GM21737 (cell line): ENCODE measurements around the gene PPIL1.
"Not testable (repeated sequence)": the region's sequence is repeated elsewhere in the genome, so short reads cannot be mapped to it uniquely, and the experiment has no call there.

Source experiments
- ATAC-seq: cut with Tn5 transposase; IDR thresholded peaks from one replicate; pipeline ENCODE4 v1.9.1; 2021; ENCODE audit warnings: mild to moderate bottlenecking, moderate library complexity; ENCODE audit not compliant: unreplicated experiment

PPIL1 gene

DNA sequence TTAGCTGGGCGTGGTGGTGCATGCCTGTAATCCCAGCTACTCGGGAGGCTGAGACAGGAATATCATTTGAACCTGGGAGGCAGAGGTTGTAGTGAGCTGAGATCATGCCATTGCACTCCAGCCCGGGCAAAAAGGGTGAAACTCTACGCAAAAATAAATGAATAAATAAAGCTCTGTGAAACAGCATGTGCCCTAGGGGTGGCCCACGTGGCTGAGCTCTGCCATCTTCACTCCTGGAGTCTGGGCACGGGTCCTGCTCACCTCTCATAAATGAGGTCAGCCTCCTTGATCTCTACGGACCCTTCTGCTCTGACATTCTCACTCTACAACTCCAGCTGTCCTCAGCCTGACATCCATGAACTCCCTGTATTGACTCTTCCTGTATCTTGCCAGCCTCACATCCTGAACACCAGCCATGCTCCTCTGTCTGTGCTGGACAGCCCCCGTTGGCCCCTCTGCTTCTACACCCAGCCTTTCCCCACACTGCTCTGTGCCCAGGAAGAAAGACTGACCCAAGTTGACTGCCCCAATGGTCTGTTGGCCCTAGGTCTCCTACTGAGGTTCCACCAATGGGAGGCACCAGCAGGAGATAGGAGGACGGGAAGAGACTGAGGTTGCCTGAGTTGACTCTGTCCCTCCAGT lies 57.3 kb downstream of the PPIL1 start:
- no peak for ATAC-seq

DNA sequence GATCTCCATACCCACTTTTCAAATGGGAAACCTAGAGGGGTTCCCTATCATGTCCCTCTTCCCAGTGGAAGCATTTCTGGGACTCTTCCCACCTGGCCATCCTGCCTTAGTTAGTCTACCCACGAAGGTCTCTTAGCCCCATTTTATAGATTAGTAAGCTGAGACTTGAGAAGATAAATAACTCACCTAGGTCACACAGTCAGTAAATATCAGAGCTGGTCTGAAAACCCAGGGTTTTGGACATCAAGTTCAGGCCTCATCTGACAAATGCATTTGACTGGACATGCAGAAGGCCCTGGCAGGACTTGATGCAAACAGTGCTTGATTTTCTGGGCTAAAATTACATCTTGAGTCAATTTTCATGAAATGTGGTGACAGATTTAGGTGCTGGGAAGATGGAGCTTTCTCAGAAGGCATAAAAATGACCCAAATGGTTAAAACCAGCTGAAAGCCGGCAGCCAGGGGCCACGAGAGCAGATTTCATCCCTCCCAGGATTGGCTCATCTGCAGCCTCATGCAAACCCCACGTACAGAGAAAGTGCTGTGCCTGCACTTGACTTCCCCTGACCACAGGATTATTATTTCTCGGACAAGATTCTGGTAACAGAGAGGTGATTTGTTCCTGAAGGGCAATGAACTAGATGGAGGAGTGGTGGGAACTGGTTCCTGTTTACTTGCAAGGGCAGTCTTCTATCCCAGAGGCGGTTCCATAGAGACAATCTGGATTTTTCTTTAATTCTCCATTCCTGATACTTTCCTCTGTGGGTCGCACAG lies 58.5 kb downstream of the PPIL1 start:
- ATAC-seq = no peak

DNA sequence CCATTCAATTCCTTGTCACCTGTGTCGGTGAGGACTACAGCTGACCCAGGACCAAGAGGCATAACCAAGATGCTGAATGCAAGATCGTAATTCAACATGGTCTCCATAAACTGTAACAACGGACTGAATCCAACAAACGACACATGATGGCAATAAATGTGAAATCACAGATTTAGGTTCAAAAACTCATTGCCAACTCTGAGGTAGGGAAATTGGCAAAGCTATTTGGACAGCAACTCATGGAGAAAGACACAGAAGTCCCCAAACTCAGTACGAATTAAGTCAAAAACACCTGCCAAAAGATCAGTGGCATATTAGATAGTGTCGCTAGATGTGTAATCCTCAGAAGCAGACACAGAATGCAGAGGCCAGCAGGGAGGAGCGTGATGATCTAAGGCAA lies 60.4 kb downstream of the PPIL1 start:
- ATAC-seq = no peak

DNA sequence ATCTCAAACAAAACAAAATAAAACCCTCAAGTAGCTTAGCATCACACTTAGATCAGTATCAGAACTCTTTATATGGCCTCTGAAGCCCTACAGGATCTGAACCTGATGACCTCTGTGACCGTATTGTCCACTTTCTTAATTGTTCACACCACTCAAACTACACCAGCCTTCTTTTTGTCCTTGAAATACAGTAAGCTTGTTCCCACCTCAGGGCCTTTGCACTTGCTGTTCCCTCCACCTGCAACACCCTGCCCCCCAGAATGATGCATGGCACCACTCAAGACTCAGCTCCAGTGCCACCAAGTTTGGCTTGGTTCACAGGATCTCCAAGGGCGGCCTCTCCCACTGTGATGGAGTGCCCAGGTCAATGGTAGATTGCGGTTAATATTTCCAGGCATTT lies 61.1 kb downstream of the PPIL1 start:
- no peak for ATAC-seq

DNA sequence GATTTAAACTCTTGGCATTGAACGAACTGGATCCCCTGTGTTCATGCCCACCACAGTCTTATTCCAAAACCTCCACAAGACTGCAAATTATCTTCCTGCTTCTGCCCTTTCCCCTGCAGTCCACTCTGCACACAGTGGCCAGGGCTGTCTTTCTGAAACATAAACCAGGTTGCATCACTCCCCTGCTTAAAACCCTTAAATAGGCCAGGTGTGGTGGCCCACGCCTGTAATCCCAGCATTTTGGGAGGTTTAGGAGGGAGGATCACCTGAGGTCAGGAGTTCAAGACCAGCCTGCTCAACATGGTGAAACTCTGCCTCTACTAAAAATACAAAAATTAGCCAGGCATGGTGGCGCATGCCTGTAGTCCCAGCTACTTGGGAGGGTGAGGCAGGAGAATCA lies 61.6 kb downstream of the PPIL1 start:
- ATAC-seq = not testable (repeated sequence)

DNA sequence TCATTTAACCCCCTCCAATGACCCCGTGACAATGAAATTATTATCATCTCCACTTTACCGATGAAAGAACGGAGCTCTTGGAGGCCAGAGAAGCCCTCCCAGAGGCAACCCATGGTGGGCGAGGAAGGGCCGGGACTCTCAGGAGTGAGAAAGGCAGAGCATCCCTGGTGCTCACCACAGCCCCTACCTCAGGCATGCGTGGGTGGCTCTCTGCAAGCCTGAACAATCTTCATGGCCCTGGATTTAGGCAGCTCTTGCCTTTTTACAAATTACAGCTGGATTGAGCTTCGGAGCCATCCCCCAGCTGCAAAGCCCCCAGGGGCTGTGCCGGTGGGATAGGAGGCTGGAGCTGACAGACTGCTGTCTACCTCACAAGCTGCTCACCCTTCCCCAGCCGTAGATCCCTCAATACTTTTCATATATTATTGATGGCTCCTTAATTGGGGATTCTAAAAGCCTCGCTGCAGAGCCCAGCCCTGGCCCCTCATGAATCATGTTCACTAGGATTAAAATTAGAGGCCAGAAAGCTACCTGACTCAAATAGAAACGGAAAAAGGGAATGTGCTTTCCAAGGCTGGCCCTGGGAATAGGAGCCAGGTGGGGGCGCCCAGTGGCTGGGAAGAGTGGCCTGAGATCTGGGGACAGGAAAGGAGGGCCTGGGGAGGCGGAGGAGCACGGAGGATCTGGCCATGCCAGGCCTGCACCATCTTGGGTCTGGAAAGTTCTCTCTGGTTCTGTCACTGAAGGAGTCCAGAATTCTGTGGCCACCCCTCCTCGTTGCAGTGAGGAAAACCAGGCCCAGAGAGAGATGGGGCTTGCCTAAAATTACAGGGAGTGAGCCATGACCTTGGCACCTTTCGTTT lies 64.4 kb downstream of the PPIL1 start:
- ATAC-seq = no peak

DNA sequence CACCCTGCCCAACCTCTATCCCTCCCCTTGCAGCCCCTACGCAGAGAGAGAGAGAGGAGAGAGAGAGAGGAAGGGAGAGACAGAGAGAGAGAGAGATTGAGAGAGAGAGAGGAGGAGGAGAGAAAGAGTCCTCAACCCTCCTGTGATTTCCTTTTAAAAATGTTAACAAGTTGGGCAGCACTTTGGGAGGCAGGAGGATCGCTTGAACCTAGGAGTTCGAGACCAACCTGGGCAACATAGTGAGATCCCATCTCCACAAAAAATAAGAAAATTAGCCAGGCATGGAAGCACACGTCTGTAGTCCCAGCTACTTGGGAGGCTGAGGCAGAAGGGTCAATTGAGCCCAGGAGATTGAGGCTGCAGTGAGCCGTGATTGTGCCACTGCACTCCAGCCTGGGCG lies 65.4 kb downstream of the PPIL1 start:
- no peak for ATAC-seq

DNA sequence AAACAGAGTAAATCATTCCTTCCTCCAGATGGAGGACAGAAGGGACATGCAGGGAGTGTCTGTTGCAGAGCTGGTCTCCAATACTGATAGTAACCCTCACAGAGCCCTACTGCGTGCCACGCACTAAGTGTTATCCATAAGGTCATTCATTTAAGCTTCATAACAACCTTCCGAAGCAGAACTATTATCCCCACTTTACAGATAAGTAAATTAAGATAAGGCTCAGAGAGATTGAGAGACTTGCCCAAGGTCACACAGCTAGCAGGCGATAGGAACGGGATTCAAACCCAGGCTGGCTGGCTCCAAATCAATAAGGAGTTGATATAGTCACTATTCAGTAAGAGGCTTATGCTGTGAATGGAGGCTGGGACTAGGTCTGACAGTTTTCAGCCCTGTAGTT lies 66.0 kb downstream of the PPIL1 start:
- ATAC-seq = no peak

DNA sequence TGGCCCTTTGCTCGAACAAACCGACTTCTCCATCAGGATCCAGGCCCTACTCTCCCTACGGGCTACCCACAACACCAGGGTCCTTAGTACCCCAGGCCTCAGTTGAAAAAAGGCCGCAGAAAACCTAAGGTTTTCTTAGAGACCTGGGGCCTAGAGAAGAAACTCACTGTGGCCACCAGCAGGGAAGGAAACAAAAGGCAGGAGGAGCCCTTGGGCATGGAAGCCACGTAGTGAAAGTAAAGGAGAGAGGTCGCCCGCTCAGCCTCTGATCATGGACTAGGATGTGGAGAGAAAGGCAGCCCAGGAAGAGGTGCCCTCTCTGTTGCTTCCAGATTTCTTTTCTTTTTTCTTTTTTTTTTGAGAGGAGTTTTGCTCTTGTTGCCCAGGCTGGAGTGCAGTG lies 66.9 kb downstream of the PPIL1 start:
- ATAC-seq = no peak

DNA sequence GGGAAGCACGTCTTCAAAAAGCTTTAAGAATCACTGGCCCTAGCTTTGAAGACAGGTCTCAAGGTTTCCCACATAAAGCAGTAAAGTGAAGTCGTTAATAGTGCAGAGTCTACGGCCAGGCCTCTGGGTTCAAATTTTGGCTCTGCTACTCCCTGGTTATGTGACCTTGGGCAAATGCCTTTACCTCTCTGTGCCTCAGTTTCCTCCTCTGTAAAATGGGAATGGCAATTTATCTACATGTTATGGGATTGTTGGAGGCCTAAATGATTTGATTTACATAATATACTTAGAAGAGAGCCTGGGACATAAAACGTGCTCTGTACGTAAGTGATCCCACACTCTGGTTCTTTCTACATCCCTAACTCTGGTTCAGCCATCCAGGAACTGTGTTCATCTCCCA lies 67.5 kb downstream of the PPIL1 start:
- ATAC-seq = no peak

DNA sequence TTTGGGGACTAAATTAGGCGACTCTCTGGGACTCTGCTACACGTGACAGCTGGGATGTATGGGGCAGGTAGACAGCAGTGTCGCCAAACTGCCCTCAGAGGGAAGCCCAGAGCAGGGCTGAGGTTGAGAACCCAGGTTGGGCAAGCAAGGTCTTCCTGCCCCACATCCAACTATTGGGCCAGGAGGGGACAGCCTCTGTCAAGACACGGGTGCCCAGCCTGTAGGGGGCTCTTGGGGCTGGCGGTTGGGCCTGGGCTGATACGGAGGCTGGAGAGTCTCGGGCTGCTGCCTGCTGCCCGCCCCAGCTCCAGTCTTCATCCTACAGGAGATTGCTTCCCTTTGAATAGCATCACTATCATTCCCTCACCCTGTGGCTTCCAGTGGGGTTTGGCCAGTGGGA lies 68.7 kb downstream of the PPIL1 start:
- no peak for ATAC-seq

DNA sequence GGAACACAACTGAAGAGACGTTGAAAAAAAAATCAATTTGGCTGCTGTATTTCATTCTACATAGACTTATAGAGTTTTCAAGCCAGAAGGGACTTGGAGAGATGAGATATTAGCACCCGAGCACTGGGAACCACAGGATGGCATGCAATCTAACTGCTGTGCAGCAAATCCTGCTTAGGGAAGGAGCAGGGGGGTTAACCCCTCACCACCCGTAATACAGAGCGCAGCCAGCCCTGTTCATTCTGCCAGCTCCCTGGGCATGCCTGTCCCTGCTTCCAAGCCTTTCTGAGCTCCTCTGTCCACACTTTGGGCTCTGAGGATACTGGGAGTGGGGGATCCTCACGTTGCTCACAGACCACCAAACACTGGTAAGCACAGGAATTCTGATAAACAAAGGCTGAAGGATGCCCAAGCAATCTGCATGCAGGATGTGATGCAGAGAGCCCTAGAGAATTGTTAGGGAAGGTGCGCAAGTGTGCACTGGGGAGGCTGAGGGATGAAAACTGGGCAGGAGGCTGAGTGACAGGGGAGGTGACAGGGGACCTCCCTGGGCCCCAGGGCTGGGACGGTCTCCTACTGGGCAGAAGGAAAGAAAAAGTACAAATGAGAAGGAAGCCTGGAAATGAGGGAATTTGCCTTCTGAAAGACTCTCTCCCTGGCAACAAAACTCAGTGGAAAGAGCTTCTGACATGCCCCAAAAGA lies 69.4 kb downstream of the PPIL1 start:
- no peak for ATAC-seq
